Posterior cingulate gyrus (tissue), 11 donors: ENCODE measurements around the gene MMP24OS.
"Not testable (repeated sequence)": the region's sequence is repeated elsewhere in the genome, so short reads cannot be mapped to it uniquely, and the experiment has no call there.

Source experiments
- DNase-seq, 10 donors: peaks; one replicate each; pipeline versions ENCODE4 v3.0.0 to v3.0.0-alpha.2; 2020 to 2021; ENCODE audit warnings: mixed read lengths in 3 of 10
- intact Hi-C: fragments of 100-400 bp; cut with DNase I; formaldehyde crosslinking; loops from one replicate; pipeline ENCODE4 v1.15.1; 2023

The MMP24OS gene

GRCh38 chr20:35262731-35263531, 15.0 kb downstream of the MMP24OS start:
- intact Hi-C loops = not testable (repeated sequence)
- peak in 1 of 10 donors; percentile 22 for DNase-seq

- DNase-seq = peak in 1 of 10 donors; percentile 12
- intact Hi-C loops = not testable (repeated sequence)
Observed at GRCh38 chr20:35262321-35262720, 15.6 kb downstream of the MMP24OS start.

GRCh38 chr20:35260426-35260825, 17.5 kb downstream of the MMP24OS start:
- intact Hi-C loops = no loop called here
- DNase-seq = peak in 1 of 10 donors; percentile 25

GRCh38 chr20:35257175-35257909, 20.6 kb downstream of the MMP24OS start:
- intact Hi-C loops = no loop called here
- peak in 1 of 10 donors; percentile 4 for DNase-seq

GRCh38 chr20:35254448-35254999, 23.4 kb downstream of the MMP24OS start:
- intact Hi-C loops = no loop called here
- DNase-seq = no peak

GRCh38 chr20:35253010-35253409, 24.9 kb downstream of the MMP24OS start:
- intact Hi-C loops = no loop called here
- no peak for DNase-seq

- intact Hi-C loops, DNase-seq: not testable (repeated sequence)
Observed at GRCh38 chr20:35252598-35252997, 25.3 kb downstream of the MMP24OS start.

- intact Hi-C loops = no loop called here
Observed at GRCh38 chr20:35252037-35252461, 25.9 kb downstream of the MMP24OS start.

GRCh38 chr20:35251613-35251940, 26.3 kb downstream of the MMP24OS start:
- intact Hi-C loops = no loop called here

More at GRCh38 chr20:35252037-35252461, 25.9 kb downstream of the MMP24OS start:
- DNase-seq = no peak

GRCh38 chr20:35248641-35249475, 29.1 kb downstream of the MMP24OS start:
- no peak for DNase-seq
- intact Hi-C loops = no loop called here

More at GRCh38 chr20:35251613-35251940, 26.3 kb downstream of the MMP24OS start:
- no peak for DNase-seq

- intact Hi-C loops = no loop called here
- no peak for DNase-seq
Observed at GRCh38 chr20:35246723-35247122, 31.2 kb downstream of the MMP24OS start.

GRCh38 chr20:35243986-35244385, 33.9 kb downstream of the MMP24OS start:
- intact Hi-C loops = no loop called here
- no peak for DNase-seq

GRCh38 chr20:35243317-35243716, 34.6 kb downstream of the MMP24OS start:
- intact Hi-C loops = no loop called here
- no peak for DNase-seq

- no peak for DNase-seq
- intact Hi-C loops = no loop called here
Observed at GRCh38 chr20:35240811-35241293, 37.1 kb downstream of the MMP24OS start.

- intact Hi-C loops = no loop called here
- DNase-seq = no peak
Observed at GRCh38 chr20:35240083-35240810, 37.7 kb downstream of the MMP24OS start.

GRCh38 chr20:35238735-35239134, 39.2 kb downstream of the MMP24OS start:
- intact Hi-C loops = no loop called here

GRCh38 chr20:35238170-35238569, 39.8 kb downstream of the MMP24OS start:
- intact Hi-C loops = no loop called here

More at GRCh38 chr20:35238735-35239134, 39.2 kb downstream of the MMP24OS start:
- no peak for DNase-seq

GRCh38 chr20:35237486-35237885, 40.4 kb downstream of the MMP24OS start:
- no peak for DNase-seq
- intact Hi-C loops = no loop called here

More at GRCh38 chr20:35238170-35238569, 39.8 kb downstream of the MMP24OS start:
- DNase-seq = no peak

- peak in 8 of 10 donors; percentile 51 to 95 (median 67) for DNase-seq
- intact Hi-C loops = no loop called here
Observed at GRCh38 chr20:35235881-35236280, 42.0 kb downstream of the MMP24OS start.

GRCh38 chr20:35232575-35232974, 45.3 kb downstream of the MMP24OS start:
- no peak for DNase-seq
- intact Hi-C loops = no loop called here
